Heart left ventricle (tissue), 13 donors: Measurements from ENCODE around the gene SLC36A2.

Experiments
- CTCF ChIP-seq, 12 donors: fragments of 200-600 bp; sonication (generic) in 4 of 12; IDR thresholded peaks; one replicate each; pipeline versions ENCODE4 v1.5.0 to v1.8.0; 2018 to 2022; ENCODE audit warnings: antibody characterized with exemption in 12 of 12, mild to moderate bottlenecking in 5 of 12
- POLR2A ChIP-seq, 2 donors: fragments of 450-650 bp; IDR thresholded peaks; one replicate each; pipeline ENCODE4 v1.6.1; 2017; ENCODE audit warnings: antibody characterized with exemption in 2 of 2, mild to moderate bottlenecking in 2 of 2, moderate library complexity in 2 of 2
- donor health status: ischemic (EF 13 %, LVEDD 7.1; RV severe dilation, severe dysfunction).
- donor health status: DM: no; HTN: yes; CAD: no.
- donor health status: DM: no; HTN: no; CAD: no.
- donor health status: ischemic (EF 25% LVEDD 6.9; RV normal size, moderate dysfunction).
- donor health status: ischemic (EF 25% LVEDD 5.7; RV mildly dilated, moderate dysfunction).
- donor health status: ischemic (EF 35%, LVEDD 5.7; RV mildly dilated, moderate dysfunction).
- donor health status: nonischemic (EF 11% LVEDD 7.7; RV severe dilation, severe dysfunction).
- donor health status: DM: yes; HTN: yes; CAD: no.
- donor health status: PGD.
- donor health status: ischemic (EF 29% LVEDD 5.4; RV normal size, mild dysfunction).
- donor health status: nonischemic (EF 23%, LVEDD 6.1; RV moderate dilation, normal function).

GRCh38 chr5:151283120-151283825 lies 64.1 kb downstream of the SLC36A2 start:
- TF ChIP-seq CTCF (IDR thresholded peaks at IDR 0.05) (no peak), POLR2A (IDR thresholded peaks at IDR 0.05) (no peak)
